HL-60/S4 (cell line): Measurements from ENCODE around the gene PLXND1.
"Not testable (repeated sequence)": the region's sequence is repeated elsewhere in the genome, so short reads cannot be mapped to it uniquely, and the experiment has no call there.

Experiments used
- in situ Hi-C: fragments of 300-500 bp; cut with MboI; formaldehyde crosslinking; loops from 2 replicates; pipeline ENCODE4 v1.14.3; 2022; ENCODE audit warnings: low sequenced_read_pairs

Gene PLXND1

DNA sequence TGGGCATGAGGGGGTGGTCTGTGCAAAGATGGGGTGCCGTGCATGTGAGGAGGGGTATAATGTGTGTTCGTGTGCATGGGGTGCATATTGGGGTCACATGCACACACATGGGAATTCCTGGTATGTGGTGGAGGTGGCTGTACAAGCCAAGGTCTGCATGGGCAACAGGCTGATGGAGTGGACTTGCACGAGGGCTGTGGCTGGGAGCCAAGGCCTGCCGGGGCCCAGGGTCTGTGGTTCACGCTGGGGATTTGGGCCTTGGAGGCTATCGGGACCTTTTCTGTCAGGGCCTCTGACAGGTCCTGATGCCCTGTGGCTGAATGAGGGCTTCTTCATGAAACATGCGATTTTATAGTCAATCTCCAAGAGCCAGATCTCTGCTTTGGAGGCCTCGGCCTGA is 9.8 kb upstream of the PLXND1 start:
- in situ Hi-C loops: no loop called here

DNA sequence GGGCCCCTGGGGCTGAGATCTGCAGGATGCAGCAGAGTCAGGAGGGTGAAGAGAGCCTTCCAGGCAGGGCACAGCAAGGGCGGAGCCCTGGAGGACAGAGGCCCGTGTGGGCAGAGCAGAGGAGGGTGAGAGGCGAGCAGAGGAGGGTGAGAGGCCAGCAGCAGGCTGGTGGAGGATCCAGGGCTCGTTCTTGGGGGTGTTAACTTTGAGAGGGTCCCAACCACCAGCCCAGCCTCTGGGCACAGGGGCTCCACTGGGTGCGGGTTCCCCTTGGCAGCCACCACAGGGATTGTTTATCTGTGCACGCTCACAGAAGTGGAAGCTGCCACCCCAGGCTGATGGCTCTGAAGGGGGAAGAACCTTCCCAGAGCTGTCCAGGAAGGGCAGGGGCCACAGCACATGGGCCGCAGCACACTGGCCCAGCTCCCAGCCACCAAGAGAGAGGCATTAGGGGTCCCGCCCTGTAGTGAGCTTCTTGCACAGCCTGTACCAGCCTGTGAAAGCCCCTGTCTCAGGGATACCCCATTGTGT is 9.3 kb upstream of the PLXND1 start:
- in situ Hi-C loops: no loop called here

DNA sequence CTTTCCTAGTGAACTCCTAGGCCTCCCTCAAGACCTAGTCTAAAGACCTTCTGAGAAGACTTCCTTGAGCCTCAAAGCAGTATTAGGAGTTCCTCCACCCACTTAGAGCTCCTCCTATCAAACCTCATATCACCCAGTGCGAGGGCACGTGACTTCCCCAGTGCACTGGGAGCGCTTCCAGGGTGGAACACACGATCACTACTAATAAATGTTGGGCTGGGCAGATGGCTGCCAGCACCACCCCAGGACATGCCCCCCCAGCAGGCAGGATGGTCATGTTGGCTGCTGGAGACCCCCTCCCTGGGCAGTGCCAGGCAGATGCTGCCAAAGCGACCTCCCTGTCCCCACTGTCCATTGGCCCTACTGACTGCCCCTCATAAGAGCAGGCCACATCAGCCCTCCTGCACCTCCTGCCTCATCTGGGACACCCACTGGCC is 8.5 kb upstream of the PLXND1 start:
- in situ Hi-C loops: no loop called here

DNA sequence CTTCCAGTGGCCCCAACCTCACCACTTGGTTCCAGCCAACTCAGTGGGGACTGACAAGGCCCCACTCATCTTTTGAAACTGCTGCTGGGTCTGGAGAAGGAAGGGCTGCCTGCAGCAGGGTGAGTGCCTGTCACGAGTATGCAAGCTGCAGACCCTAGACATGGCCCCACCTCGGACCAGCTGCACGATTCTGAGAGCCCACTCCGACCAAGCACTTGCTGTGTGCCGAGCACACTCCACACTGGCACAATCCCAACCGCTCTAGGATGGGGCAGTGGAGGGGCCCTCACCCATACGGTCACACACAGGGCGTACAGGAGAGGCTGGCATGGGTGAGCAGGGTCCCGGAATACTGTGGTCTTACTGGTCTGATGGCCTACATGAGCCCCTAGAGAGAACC is 8.0 kb upstream of the PLXND1 start:
- in situ Hi-C loops: no loop called here

DNA sequence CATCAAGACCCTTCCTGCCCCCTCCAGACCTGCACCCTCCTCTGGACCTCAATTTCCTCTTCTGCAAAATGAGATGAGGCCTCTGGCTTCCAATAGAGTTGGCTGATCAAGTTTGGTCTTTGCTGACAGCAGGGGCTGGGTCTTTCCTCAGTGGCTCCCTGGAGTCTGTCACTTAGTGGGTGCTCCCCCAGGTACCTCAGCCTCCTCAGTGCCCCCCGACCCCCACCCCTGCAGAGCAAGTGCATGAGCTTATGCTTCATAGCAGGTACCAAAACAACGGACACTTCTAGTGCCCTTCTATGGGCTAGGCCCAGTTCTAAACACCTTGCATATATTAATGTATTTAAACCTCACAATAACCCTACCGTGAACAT is 6.9 kb upstream of the PLXND1 start:
- in situ Hi-C loops: no loop called here

DNA sequence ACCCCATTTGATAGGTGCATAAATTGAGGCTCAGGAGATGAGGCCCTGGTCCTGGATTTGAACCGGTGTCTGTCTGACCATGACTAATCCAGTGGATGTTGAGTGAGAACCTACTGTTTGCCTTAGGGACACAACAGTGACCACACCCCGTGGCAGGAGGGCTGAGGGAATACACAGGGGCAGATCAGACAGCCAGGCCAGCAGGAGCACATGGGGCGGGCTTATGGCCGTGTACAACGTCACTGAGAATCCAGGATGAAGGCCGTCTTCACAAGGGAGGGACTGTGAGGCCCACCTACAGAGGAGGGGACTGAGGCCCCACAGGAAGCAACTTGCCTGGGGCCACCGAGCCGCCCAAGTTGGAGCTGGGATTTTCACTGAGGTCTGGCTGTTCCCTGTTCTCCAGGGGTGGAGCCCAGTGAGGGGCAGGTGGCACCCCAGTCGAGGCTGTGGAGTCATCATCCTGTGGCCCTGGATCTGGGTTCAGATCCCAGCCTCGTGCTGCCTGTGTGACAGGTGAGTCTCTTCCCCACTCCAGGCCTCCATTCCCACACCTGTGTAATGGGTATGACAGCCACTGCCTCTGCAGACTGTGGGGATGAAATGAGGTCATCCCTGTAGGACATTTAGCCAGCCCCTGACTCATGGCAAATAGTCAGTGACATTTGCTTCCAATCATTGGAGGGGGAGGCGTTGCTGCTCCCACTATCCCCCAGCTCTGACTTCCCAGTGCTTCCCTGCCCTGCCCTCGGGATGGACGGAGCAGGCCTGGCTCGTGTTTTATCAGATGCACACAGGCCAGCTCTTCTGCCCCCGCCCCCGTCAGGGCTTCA is 6.3 kb upstream of the PLXND1 start:
- in situ Hi-C loops: no loop called here

DNA sequence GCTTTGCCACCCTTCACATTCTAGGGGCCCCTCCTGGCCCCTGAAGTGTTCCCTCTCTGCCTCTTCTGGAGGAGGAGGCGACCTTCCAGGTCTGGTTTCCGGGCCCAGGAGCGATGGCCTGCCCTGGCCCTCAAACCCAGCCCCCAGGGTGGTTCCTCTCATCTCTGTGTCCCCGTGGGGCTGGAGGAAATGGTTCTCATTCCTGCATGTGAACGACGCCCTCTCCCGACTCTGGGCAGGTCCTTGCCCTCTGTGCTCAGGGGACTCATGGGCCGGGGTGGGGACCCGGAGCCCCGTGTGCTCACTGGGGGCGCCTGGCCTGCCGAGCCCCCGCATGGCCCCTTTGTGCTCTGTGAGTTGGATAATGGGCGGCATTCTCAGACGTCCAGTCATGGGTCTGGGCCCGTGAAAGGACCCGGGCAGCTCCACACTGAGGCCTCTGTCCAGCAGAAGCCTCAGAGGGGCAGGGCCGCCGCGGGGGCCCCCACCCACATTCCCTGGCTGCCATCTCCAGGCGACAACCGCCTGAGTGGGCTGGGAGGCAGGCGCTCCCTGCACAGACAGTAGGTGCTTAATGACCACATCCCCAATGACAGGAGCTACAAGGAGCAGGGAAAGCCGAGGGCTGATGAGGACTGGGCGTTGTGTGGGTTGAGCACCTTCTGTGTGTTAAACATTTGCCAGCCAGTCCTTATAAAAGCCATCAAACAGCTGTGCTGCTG is 5.5 kb upstream of the PLXND1 start:
- in situ Hi-C loops: no loop called here

DNA sequence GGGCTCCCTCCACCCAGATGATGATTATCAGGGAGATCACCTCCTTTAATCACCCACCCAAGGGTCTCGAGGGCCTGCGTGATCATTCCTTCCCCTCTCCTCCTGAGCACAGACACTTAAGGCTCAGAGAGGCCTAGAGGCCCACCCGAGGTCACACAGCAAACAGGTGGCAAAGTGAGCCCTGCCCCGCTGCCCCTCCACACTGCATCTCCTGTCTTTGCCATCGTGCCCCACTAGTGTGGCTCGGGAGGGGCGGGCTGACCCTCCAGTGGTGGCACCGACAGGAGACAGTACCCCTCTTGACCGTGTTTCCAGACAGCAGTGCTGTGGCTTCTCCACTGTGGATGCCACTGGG is 4.9 kb upstream of the PLXND1 start:
- in situ Hi-C loops: no loop called here

DNA sequence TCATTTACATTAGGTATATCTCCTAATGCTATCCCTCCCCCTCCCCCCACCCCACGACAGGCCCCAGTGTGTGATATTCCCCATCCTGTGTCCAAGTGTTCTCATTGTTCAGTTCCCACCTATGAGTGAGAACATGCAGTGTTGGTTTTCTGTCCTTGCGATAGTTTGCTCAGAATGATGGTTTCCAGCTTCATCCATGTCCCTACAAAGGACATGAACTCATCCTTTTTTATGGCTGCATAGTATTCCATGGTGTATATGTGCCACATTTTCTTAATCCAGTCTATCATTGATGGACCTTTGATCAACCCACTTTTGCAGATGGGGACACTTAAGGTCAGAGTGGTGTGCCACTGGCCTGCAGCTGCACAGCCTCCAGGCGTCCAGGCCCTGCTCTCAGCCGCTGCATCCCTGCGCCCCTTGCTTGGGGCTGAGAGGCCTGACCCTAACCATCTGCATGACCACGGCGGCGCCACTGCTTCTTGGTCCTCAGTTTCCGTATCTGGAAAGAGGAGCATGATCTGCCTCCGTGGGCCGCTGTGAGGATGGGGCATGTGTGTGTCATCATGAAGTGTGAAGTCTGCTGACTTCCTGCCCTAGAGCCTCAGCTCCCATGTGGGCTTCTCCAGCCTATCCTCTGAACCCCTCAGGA is 4.4 kb upstream of the PLXND1 start:
- in situ Hi-C loops: not testable (repeated sequence)

DNA sequence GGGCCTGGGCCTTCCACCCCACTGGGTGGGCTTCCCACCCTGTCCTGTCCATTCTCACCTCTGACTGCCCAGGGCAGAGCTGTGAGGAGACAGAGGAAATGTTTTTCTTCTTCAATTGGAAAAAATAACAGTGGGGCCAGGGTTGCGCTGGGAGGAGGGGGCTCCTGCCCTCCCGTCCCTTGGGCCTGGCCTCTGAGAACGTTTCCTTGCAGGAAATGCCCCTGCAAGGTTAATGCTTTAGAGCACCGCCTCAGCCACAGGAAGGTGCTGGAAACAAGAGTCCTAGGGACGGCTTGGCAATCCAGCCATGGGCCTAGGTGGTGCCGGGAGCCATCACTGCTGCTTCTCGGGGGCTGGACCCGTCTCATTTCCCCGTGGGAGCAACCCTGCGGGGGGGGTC is 3.8 kb upstream of the PLXND1 start:
- in situ Hi-C loops: no loop called here

DNA sequence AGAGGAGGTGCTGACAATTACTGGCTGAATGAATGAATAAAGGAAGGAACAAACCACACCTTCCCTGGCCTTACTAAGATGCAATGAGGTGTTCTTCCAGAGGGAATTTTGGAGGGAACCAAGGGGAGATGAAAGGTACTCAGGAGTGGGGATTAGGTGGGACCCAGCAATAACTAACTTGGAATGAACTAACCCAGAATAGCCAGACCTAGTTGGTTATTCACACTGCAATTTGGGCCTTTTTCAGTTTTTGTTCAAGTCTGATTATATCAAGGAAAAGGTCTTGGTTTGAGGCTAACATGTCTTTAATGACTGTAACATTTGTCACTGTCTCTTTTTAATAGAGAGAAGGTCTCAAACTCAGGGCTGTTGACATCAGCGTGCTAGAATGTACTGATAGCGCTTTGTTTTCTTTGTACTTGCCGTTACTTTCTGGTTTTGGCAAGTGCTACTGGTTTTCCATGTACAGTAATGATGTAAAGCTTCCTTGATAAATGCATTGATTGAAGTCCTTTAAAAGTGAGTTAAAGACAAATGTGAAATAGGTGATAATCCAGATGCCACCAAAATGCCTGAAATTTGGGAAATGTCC is 3.2 kb upstream of the PLXND1 start:
- in situ Hi-C loops: no loop called here

DNA sequence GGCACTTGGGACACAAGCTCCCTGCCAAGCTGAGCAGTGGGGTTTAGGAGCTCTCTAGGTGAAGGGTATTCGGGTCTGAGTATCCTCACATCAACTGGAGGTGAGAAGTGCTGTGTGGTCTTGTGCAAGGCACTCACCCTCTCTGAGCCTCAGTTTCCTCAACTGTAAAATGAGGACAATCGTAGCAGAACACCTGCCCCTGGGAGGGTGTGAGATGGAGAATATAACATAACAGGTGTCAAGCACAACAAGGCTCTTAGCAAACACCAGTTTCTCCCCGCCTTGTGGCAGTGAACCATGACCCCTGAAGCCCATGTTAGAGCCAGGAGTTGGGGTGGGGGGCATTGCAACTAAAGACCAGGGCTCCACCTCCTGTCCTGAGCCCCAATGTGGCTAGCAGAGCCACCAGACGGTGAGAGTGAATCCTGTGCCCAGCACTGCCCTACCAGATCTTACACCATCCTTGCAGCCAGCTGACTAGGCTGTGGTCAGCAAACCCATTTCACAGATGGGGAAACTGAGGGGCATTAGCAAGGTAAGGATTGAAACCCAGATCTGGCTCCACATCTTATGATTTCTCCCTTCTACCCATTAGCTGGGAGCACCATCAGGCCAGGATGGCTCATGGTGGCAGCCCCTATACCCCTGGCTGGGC is 2.6 kb upstream of the PLXND1 start:
- in situ Hi-C loops: no loop called here

DNA sequence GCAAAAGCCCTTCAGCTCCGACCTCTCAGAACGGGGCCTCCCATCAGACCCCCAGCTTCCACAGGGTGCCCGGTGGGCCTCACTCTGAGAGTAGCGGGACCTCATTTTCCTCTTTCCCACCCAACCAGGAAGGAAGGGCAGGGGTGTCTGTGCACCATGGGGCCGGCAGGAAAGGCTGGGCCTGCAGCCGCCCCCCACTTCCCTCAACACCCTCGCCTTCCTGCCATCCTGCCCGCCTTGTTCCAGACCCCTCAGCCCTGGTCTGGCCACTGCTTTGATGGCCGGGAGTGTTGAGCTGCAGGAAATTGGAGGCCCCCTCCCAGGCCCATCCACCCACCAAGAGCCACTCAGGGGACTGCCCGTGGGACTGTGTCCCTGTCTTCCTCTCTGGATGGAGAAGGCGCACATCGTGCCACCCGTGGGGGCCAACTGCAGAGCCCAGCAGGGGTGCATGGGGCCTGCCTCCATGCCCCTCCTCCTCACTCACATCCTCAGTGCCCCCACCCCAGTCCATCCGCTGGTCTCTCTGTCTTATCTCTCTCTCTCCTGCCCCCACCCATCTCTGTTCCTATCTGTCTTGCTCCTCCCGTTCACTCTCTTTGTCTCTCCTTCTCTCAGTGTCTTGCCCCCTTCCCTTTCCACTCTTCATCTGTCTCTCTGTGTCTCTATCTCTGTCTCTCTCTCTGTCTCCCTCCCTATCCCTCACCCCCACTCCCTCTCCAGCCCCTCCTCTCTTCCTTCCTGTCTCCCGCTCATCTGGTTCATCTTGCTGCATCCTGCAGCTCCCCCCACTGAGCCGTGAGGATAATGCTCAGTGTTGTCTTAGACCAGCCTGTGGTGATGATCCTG is 1.8 kb upstream of the PLXND1 start:
- in situ Hi-C loops: no loop called here

DNA sequence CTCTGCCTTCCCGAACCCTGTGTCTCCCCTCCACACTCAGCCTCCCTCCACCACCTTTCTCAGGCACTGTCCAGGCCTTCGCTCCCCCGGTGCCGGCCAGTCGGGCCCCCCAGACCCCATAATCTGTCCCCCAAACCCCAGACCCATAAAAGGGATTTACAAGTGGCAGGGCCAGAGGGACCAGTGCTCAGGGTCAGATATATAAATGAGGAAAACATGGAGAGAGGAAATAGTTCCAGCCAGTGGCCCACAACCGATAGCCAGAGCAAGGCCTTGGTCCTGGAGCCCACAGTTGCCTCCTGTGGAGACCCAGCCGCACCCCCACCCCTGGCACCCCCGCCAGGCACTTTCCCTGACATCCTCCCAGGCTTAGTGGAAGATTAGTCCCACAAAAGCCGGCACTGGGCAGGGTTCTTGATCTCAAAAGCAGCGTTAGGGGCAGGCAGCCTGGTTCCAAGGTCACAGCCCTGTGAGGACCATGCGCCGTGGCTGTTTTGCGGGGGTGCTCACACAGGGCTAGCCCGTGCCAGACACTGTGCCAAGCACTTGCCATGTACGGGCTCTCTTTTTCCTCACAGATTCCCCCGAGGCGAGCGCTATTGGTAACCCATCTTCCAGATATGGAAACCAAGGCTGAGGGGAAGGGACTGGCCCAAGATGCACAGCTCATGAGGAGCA is 1.1 kb upstream of the PLXND1 start:
- in situ Hi-C loops: no loop called here

DNA sequence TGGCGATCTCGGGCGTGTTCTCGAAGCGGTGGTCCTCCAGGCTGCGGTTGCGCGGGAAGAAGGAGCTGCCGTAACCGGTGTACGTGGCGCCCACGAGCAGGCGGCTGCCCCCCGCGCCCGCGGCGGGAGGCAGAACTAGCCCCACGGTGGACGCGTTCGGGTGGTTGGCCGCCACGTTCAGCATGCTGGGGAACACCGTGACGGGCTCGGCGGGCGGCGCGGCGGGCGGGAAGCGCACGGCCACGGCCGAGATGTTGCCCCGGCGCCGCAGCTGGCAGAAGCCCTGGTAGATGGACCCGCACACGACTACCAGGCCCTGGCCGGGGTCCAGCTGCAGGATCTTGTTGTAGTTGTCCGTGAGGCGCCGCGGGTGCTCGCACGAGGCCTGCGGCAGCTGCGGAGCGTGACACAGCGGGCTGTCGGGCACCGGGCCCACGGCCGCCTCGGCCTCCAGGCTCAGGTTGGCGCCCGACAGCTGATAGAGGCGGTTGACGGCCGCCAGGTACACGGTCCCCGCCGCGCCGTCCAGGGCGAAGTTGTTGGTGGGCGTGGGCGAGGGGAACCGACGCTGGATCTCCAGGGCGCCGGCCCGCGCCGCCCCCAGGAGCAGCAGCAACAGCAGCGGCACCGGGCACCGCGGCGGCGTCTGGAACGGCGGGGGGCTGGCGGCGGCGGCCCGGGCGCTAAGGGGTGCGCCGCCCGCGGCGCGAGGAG is 397 bp downstream of the PLXND1 start:
- in situ Hi-C loops: no loop called here

DNA sequence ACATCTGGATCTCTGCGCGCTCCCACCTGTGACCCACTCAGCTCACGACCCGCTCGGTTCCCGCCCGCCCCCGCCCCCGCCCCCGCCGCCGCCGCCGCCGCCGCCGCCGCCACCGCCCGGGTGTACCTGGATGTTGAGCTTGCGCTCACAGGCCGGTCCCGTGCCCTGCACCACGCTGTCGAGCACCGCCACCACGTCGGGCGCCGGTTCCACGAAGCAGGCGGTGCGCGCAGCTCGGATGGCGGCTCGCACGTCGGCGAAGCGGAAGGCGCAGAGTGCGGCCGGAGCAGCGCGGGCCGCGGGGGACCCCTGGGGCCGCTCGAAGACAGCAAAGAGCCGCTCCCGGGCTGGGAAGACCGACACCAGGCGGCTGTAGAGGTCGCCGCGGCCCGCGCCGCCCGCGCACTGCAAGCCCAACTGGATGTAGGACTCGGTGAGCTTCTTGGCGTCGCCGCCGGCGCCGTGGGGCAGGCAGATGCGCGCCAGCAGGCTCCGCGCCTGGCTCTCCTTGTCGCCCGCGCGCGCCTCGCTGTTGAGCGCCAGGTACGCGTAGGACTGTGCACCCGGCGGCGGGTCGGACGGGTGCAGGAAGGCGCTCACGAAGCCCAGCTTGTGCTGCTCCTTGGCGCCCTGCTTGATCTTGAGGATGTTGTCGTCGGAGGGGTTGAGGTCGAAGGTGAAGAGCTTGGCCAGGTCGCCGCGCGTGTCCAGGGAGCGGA is 1.1 kb downstream of the PLXND1 start:
- in situ Hi-C loops: no loop called here

DNA sequence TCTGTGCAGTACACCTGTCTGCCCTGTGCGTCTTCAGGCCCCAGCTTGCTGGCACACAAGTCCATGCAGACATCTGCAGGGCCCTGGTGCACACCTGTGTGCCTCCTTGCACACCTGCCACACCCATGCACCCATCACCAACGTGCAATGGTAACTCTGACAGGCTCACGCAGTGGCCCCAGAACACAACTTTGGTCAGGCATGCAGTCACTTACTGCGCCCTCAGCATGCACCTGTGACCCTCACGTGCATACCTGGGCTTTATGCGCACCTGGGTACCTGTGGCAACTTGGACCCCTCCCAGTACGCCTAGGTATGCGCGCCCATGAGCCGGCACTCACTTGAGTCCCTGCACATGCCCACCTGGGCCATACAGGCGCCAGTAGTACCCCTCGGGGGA is 1.7 kb downstream of the PLXND1 start:
- in situ Hi-C loops: no loop called here
